Hepatocyte (in vitro differentiated cells): ENCODE measurements around the gene PHLDB1. TPM values are rescaled to one million over a fixed set of nuclear protein-coding genes. Genes with fewer than 3 reads are reported as not detected.

Experiments
- DNase-seq: peaks from one replicate; pipeline ENCODE4 v3.0.0-alpha.2; 2016; ENCODE audit warnings: low spot score
- H2AFZ ChIP-seq: fragments of 200-600 bp; sonication (generic); 2 replicates; pipeline ENCODE4 v1.6.0; 2016; ENCODE audit warnings: antibody characterized with exemption, mild to moderate bottlenecking
- H3K27ac ChIP-seq: fragments of 200-600 bp; sonication (generic); 2 replicates; pipeline ENCODE4 v1.5.1; 2016; ENCODE audit warnings: mild to moderate bottlenecking
- H3K27me3 ChIP-seq: fragments of 200-600 bp; sonication (generic); 2 replicates; pipeline ENCODE4 v1.6.1; 2016
- H3K36me3 ChIP-seq: fragments of 200-600 bp; sonication (generic); replicated peaks from 2 replicates; pipeline ENCODE4 v1.5.1; 2016; ENCODE audit warnings: low read depth; ENCODE audit not compliant: insufficient read depth
- H3K4me1 ChIP-seq: fragments of 200-600 bp; sonication (generic); 2 replicates; pipeline ENCODE4 v1.5.1; 2016; ENCODE audit warnings: mild to moderate bottlenecking, moderate library complexity; ENCODE audit not compliant: insufficient read depth
- H3K4me2 ChIP-seq: fragments of 200-600 bp; sonication (generic); 2 replicates; pipeline ENCODE4 v1.6.0; 2016
- H3K4me3 ChIP-seq: fragments of 200-600 bp; sonication (generic); 2 replicates; pipeline ENCODE4 v1.5.1; 2016; ENCODE audit warnings: mild to moderate bottlenecking
- H3K79me2 ChIP-seq: fragments of 200-600 bp; sonication (generic); 2 replicates; pipeline ENCODE4 v1.6.0; 2017; ENCODE audit warnings: mild to moderate bottlenecking
- H3K9me2 ChIP-seq: fragments of 200-600 bp; sonication (generic); replicated peaks from 2 replicates; pipeline ENCODE4 v1.6.0; 2017; ENCODE audit warnings: mild to moderate bottlenecking; ENCODE audit not compliant: insufficient read depth
- H3K9me3 ChIP-seq: fragments of 200-600 bp; sonication (generic); 2 replicates; pipeline ENCODE4 v1.5.1; 2016; ENCODE audit warnings: low read depth, mild to moderate bottlenecking
- H4K20me1 ChIP-seq: fragments of 200-600 bp; sonication (generic); 2 replicates; pipeline ENCODE4 v1.6.0; 2016; ENCODE audit warnings: mild to moderate bottlenecking; ENCODE audit not compliant: insufficient read depth, poor library complexity, severe bottlenecking
- EZH2 ChIP-seq: fragments of 200-600 bp; sonication (generic); IDR thresholded peaks from 2 replicates; pipeline ENCODE4 v1.6.1; 2016; ENCODE audit warnings: antibody characterized with exemption, mild to moderate bottlenecking, borderline replicate concordance
- EZH2phosphoT487 ChIP-seq: fragments of 200-600 bp; sonication (generic); IDR thresholded peaks from one replicate; pipeline ENCODE4 v1.6.1; 2018; ENCODE audit warnings: antibody characterized with exemption, mild to moderate bottlenecking, low read depth, moderate library complexity; ENCODE audit not compliant: unreplicated experiment, severe bottlenecking
- WGBS: methylation state at CpG from one replicate; pipeline ENCODE4 v1.1.6; 2016; ENCODE audit warnings: low lambda C conversion rate; ENCODE audit errors: missing lambda C conversion rate; 5-methylcytosine and 5-hydroxymethylcytosine counted together
- polyA plus RNA-seq: library from polyadenylated mRNA; unstranded; fragments of >200 nt; fragmentation: Nextera tagmentation; extraction: Ambion mirVana; gene quantifications from 2 replicates; pipeline ENCODE4 v1.2.1, GENCODE V29; 2016
- total RNA-seq: library from RNA; depleted of rRNA; stranded (reverse); fragments of >200 nt; gene quantifications from 2 replicates; pipeline ENCODE4 v1.2.3, GENCODE V29; 2014
- TF ChIP-seq, protein P1 (sequence below): fragments of 200-600 bp; sonication (generic); IDR thresholded peaks from 2 replicates; pipeline ENCODE4 v1.5.1; 2016; ENCODE audit warnings: antibody characterized with exemption, mild to moderate bottlenecking; ENCODE audit not compliant: poor library complexity

Gene PHLDB1
- total and polyA plus RNA-seq, 2 experiments from 2014 or later: 51.8 to 71.1 TPM

DNA sequence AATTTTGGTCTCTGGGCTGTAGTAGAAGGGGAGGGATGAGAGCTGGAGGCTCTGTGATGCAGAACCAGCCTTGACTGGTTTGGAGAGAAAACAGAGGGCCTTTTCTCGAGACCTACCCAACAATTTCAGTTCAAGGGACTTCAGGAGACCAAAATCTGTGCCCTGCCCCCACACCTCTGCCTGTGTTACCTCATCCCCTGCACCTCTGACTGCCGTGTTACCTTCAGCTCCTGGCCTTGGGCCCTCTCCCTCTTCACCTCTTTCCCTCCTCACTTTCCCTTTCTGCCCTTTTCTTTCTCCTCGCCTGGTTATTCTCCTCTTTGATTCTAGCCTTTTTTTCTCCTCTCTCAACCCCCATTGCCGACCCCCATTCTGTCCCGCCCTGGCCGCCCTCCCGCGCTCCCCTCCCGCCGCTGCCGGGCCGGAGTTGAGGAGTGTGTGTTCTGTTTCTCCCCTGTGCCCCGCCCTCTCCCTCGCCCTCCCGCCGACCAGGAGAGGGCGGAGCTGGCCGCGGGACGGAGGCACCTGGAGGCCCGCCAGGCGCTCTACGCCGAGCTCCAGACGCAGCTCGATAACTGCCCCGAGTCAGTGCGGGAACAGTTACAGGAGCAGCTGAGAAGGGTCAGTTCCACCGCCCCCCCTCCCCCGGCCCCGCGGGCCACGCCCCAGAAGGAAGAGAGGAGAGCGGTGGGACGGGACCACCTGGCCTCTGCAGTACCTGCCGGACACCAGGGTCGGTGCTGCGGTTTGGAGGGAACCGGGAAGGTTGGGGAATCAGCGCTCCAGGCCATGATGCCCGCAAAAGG lies 27.2 kb downstream of the PHLDB1 start:
- Histone ChIP-seq H2AFZ (peak overlapping the region; percentile 23), H3K9me2 (no peaks in the 10 kb centered on the region), H3K4me3 (no peak overlapping the region), H3K27ac (peak overlapping the region; percentile 67), H3K4me2 (peak overlapping the region; percentile 75), H3K79me2 (no peaks in the 10 kb centered on the region), H4K20me1 (no peaks in the 10 kb centered on the region), H3K4me1 (peaks cover 20% of the 10 kb centered on the region), H3K36me3 (no peaks in the 10 kb centered on the region), H3K27me3 (no peaks in the 10 kb centered on the region), H3K9me3 (no peaks in the 10 kb centered on the region)
- 7% methylated on average over 25 of the region's 41 CpGs for WGBS
- TF ChIP-seq, protein P1, sequence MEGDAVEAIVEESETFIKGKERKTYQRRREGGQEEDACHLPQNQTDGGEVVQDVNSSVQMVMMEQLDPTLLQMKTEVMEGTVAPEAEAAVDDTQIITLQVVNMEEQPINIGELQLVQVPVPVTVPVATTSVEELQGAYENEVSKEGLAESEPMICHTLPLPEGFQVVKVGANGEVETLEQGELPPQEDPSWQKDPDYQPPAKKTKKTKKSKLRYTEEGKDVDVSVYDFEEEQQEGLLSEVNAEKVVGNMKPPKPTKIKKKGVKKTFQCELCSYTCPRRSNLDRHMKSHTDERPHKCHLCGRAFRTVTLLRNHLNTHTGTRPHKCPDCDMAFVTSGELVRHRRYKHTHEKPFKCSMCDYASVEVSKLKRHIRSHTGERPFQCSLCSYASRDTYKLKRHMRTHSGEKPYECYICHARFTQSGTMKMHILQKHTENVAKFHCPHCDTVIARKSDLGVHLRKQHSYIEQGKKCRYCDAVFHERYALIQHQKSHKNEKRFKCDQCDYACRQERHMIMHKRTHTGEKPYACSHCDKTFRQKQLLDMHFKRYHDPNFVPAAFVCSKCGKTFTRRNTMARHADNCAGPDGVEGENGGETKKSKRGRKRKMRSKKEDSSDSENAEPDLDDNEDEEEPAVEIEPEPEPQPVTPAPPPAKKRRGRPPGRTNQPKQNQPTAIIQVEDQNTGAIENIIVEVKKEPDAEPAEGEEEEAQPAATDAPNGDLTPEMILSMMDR: peak; percentile 25
- TF ChIP-seq EZH2phosphoT487 (no peak), EZH2 (no peak)
- DNase-seq: peak; percentile 92

DNA sequence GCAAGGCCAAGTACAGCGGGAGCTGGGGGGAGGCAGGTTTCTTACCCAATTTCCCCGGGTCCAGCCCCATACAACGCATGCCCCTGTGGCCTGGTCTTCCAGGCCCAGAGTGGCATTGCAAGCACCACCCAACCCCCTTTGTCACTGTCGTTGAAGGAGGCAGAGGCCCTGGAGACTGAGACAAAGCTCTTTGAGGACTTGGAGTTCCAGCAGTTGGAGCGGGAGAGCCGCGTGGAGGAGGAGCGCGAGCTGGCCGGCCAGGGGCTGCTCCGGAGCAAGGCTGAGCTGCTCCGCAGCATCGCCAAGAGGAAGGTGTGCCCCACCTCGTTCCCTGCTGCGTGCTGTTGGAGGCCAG lies 27.8 kb downstream of the PHLDB1 start:
- Histone ChIP-seq H3K9me3 (no peaks in the 10 kb centered on the region), H3K4me1 (peaks cover 20% of the 10 kb centered on the region), H3K4me3 (no peak overlapping the region), H4K20me1 (no peaks in the 10 kb centered on the region), H3K36me3 (no peaks in the 10 kb centered on the region), H3K79me2 (no peaks in the 10 kb centered on the region), H3K4me2 (peak overlapping the region; percentile 75), H3K27me3 (no peaks in the 10 kb centered on the region), H3K27ac (peak overlapping the region; percentile 67), H3K9me2 (no peaks in the 10 kb centered on the region), H2AFZ (no peak overlapping the region)
- DNase-seq: no peak
- 39% methylated on average over 15 of the region's 15 CpGs for WGBS
- TF ChIP-seq EZH2phosphoT487 (no peak), EZH2 (no peak)
- TF ChIP-seq, protein P1: no peak

DNA sequence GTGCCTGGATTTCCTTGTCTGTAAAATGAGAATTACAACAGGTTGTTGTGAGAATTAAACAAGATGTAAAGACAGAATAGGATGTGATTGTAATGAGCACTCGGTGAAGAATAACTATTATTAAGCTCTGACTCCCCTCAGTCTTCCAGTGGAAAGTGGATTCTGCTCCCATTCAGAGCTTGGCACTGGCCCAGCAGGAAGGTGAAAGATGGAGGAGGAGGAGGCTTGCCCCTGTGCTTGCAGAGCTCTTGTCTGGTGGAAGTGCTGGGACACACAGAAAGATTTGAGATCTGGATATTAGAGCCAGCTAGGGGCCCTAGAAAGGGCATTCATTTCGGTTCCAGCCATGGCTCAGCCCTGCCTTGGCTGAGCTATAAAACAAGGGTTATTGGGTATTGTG lies 28.2 kb downstream of the PHLDB1 start:
- Histone ChIP-seq H3K4me3 (no peak overlapping the region), H4K20me1 (no peaks in the 10 kb centered on the region)
- 78% methylated on average over 2 of the region's 2 CpGs for WGBS

More for the DNA sequence above, 28.2 kb downstream of the PHLDB1 start:
- no peak for DNase-seq
- peak overlapping the region; percentile 75 for H3K4me2 ChIP-seq
- peak overlapping the region; percentile 67 for H3K27ac ChIP-seq
- no peaks in the 10 kb centered on the region for H3K79me2 ChIP-seq
- no peaks in the 10 kb centered on the region for H3K36me3 ChIP-seq
- H3K4me1 ChIP-seq: peaks cover 20% of the 10 kb centered on the region
- H3K9me3 ChIP-seq: no peaks in the 10 kb centered on the region
- TF ChIP-seq EZH2phosphoT487 (no peak), EZH2 (no peak)
- TF ChIP-seq, protein P1: no peak
- no peaks in the 10 kb centered on the region for H3K9me2 ChIP-seq
- no peaks in the 10 kb centered on the region for H3K27me3 ChIP-seq
- no peak overlapping the region for H2AFZ ChIP-seq
